ENCODE data around the gene TENM3.

Gene TENM3

GRCh38 chr4:182671231-182671630, 428.0 kb downstream of the TENM3 start:
- no peaks in the 10 kb centered on the region for H3K36me3 ChIP-seq (ENCODE audit: control insufficient read depth in 2 of 2, insufficient read depth in 2 of 2, low read length in 2 of 2)
- H3K4me1 ChIP-seq (ENCODE audit: control insufficient read depth, insufficient read depth, low read length), result no peaks in the 10 kb centered on the region
- no peaks in the 10 kb centered on the region for H3K27me3 ChIP-seq (ENCODE audit: control insufficient read depth in 1 of 2, insufficient read depth in 2 of 2, low read length in 2 of 2)
- H3K9me3 ChIP-seq (ENCODE audit: control insufficient read depth in 2 of 2, low read length in 2 of 2), result no peaks in the 10 kb centered on the region
- no peak overlapping the region for H3K27ac ChIP-seq (ENCODE audit: low read length)
- no peak overlapping the region for H3K4me3 ChIP-seq (ENCODE audit: low read length in 2 of 2)
- H3K9ac ChIP-seq (ENCODE audit: low read length in 2 of 2), result no peak overlapping the region

GRCh38 chr4:182671749-182672148, 428.5 kb downstream of the TENM3 start:
- H3K36me3 ChIP-seq (ENCODE audit: control insufficient read depth in 2 of 2, insufficient read depth in 2 of 2, low read length in 2 of 2), result no peaks in the 10 kb centered on the region

GRCh38 chr4:182678590-182678989, 435.4 kb downstream of the TENM3 start:
- H3K9me3 ChIP-seq (ENCODE audit: control insufficient read depth in 2 of 2, low read length in 2 of 2), result no peaks in the 10 kb centered on the region

More at GRCh38 chr4:182671749-182672148, 428.5 kb downstream of the TENM3 start:
- no peak overlapping the region for H3K27ac ChIP-seq (ENCODE audit: low read length)
- H3K4me3 ChIP-seq (ENCODE audit: low read length in 2 of 2), result no peak overlapping the region
- no peak overlapping the region for H3K9ac ChIP-seq (ENCODE audit: low read length in 2 of 2)
- H3K27me3 ChIP-seq (ENCODE audit: control insufficient read depth in 1 of 2, insufficient read depth in 2 of 2, low read length in 2 of 2), result no peaks in the 10 kb centered on the region
- no peaks in the 10 kb centered on the region for H3K4me1 ChIP-seq (ENCODE audit: control insufficient read depth, insufficient read depth, low read length)
- no peaks in the 10 kb centered on the region for H3K9me3 ChIP-seq (ENCODE audit: control insufficient read depth in 2 of 2, low read length in 2 of 2)

GRCh38 chr4:182679533-182679932, 436.3 kb downstream of the TENM3 start:
- Histone ChIP-seq H3K4me1 (ENCODE audit: control insufficient read depth, insufficient read depth, low read length) (no peaks in the 10 kb centered on the region), H3K27ac (ENCODE audit: low read length) (no peak overlapping the region), H3K36me3 (ENCODE audit: control insufficient read depth in 2 of 2, insufficient read depth in 2 of 2, low read length in 2 of 2) (no peaks in the 10 kb centered on the region), H3K9me3 (ENCODE audit: control insufficient read depth in 2 of 2, low read length in 2 of 2) (no peaks in the 10 kb centered on the region), H3K9ac (ENCODE audit: low read length in 2 of 2) (no peak overlapping the region), H3K4me3 (ENCODE audit: low read length in 2 of 2) (no peak overlapping the region), H3K27me3 (ENCODE audit: control insufficient read depth in 1 of 2, insufficient read depth in 2 of 2, low read length in 2 of 2) (peaks cover 0 to 2% of the 10 kb centered on the region in 2 donors)

More at GRCh38 chr4:182678590-182678989, 435.4 kb downstream of the TENM3 start:
- no peak overlapping the region for H3K4me3 ChIP-seq (ENCODE audit: low read length in 2 of 2)
- peaks cover 0 to 2% of the 10 kb centered on the region in 2 donors for H3K27me3 ChIP-seq (ENCODE audit: control insufficient read depth in 1 of 2, insufficient read depth in 2 of 2, low read length in 2 of 2)
- no peaks in the 10 kb centered on the region for H3K36me3 ChIP-seq (ENCODE audit: control insufficient read depth in 2 of 2, insufficient read depth in 2 of 2, low read length in 2 of 2)
- H3K4me1 ChIP-seq (ENCODE audit: control insufficient read depth, insufficient read depth, low read length), result no peaks in the 10 kb centered on the region
- no peak overlapping the region for H3K27ac ChIP-seq (ENCODE audit: low read length)
- no peak overlapping the region for H3K9ac ChIP-seq (ENCODE audit: low read length in 2 of 2)

DNA sequence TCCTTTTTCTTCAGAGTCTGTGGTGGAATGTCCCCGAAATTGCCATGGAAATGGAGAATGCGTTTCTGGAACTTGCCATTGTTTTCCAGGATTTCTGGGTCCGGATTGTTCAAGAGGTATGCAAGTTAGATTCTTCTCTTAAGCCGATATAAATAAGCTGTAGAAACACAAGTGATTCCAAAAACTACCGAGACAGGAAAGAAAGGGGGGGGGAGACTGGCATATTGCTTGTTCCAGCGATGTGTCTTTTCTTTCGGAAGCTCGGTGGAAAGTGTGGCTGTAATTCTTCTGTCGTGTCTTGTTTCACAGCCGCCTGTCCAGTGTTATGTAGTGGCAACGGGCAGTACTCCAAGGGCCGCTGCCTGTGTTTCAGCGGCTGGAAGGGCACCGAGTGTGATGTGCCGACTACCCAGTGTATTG, 437.0 kb downstream of the TENM3 start:
- H3K4me3 ChIP-seq (ENCODE audit: low read length in 2 of 2), result peak overlapping the region; percentile 44 to 47
- no peak overlapping the region for H3K27ac ChIP-seq (ENCODE audit: low read length)

GRCh38 chr4:182683661-182684060, 440.5 kb downstream of the TENM3 start:
- no peak overlapping the region for H3K27ac ChIP-seq (ENCODE audit: low read length)
- H3K9ac ChIP-seq (ENCODE audit: low read length in 2 of 2), result no peak overlapping the region
- H3K9me3 ChIP-seq (ENCODE audit: control insufficient read depth in 2 of 2, low read length in 2 of 2), result no peaks in the 10 kb centered on the region

More for the DNA sequence above, 437.0 kb downstream of the TENM3 start:
- Histone ChIP-seq H3K4me1 (ENCODE audit: control insufficient read depth, insufficient read depth, low read length) (no peaks in the 10 kb centered on the region), H3K36me3 (ENCODE audit: control insufficient read depth in 2 of 2, insufficient read depth in 2 of 2, low read length in 2 of 2) (no peaks in the 10 kb centered on the region), H3K9me3 (ENCODE audit: control insufficient read depth in 2 of 2, low read length in 2 of 2) (no peaks in the 10 kb centered on the region), H3K27me3 (ENCODE audit: control insufficient read depth in 1 of 2, insufficient read depth in 2 of 2, low read length in 2 of 2) (peaks cover 0 to 2% of the 10 kb centered on the region in 2 donors), H3K9ac (ENCODE audit: low read length in 2 of 2) (no peak overlapping the region)

GRCh38 chr4:182684796-182685195, 441.6 kb downstream of the TENM3 start:
- no peaks in the 10 kb centered on the region for H3K9me3 ChIP-seq (ENCODE audit: control insufficient read depth in 2 of 2, low read length in 2 of 2)
- H3K27me3 ChIP-seq (ENCODE audit: control insufficient read depth in 1 of 2, insufficient read depth in 2 of 2, low read length in 2 of 2), result peaks cover 0 to 2% of the 10 kb centered on the region in 2 donors
- no peaks in the 10 kb centered on the region for H3K4me1 ChIP-seq (ENCODE audit: control insufficient read depth, insufficient read depth, low read length)
- no peaks in the 10 kb centered on the region for H3K36me3 ChIP-seq (ENCODE audit: control insufficient read depth in 2 of 2, insufficient read depth in 2 of 2, low read length in 2 of 2)
- no peak overlapping the region for H3K27ac ChIP-seq (ENCODE audit: low read length)
- no peak overlapping the region for H3K9ac ChIP-seq (ENCODE audit: low read length in 2 of 2)
- no peak overlapping the region for H3K4me3 ChIP-seq (ENCODE audit: low read length in 2 of 2)

More at GRCh38 chr4:182683661-182684060, 440.5 kb downstream of the TENM3 start:
- H3K36me3 ChIP-seq (ENCODE audit: control insufficient read depth in 2 of 2, insufficient read depth in 2 of 2, low read length in 2 of 2), result no peaks in the 10 kb centered on the region
- H3K4me1 ChIP-seq (ENCODE audit: control insufficient read depth, insufficient read depth, low read length), result no peaks in the 10 kb centered on the region
- H3K4me3 ChIP-seq (ENCODE audit: low read length in 2 of 2), result no peak overlapping the region
- peaks cover 0 to 2% of the 10 kb centered on the region in 2 donors for H3K27me3 ChIP-seq (ENCODE audit: control insufficient read depth in 1 of 2, insufficient read depth in 2 of 2, low read length in 2 of 2)

- no peaks in the 10 kb centered on the region for H3K4me1 ChIP-seq (ENCODE audit: control insufficient read depth, insufficient read depth, low read length)
- H3K27ac ChIP-seq (ENCODE audit: low read length), result no peak overlapping the region
- H3K27me3 ChIP-seq (ENCODE audit: control insufficient read depth in 1 of 2, insufficient read depth in 2 of 2, low read length in 2 of 2), result no peaks in the 10 kb centered on the region
- H3K9me3 ChIP-seq (ENCODE audit: control insufficient read depth in 2 of 2, low read length in 2 of 2), result no peaks in the 10 kb centered on the region
- H3K9ac ChIP-seq (ENCODE audit: low read length in 2 of 2), result no peak overlapping the region
- no peaks in the 10 kb centered on the region for H3K36me3 ChIP-seq (ENCODE audit: control insufficient read depth in 2 of 2, insufficient read depth in 2 of 2, low read length in 2 of 2)
- no peak overlapping the region for H3K4me3 ChIP-seq (ENCODE audit: low read length in 2 of 2)
These were observed 444.9 kb downstream of the TENM3 start for GRCh38 chr4:182688081-182688480.

DNA sequence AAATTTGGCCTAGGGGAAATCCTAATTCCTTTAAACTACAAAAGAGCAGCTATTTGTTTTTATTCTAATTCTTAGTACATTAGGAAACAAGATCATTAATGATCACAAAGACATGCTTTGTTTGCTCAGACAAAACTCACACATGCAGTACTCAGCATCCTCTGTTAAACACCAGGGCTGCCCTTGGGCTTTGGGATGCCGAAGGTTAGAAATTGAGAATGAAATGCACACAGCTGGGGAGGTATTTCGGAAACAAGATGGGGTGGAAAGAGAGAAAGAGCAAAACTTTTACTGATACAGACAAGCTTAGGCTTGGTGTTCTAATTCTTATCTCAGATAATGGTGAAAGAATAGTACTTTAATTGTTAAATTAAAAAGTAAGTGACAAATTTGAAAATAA, 451.3 kb downstream of the TENM3 start:
- no peaks in the 10 kb centered on the region for H3K4me1 ChIP-seq (ENCODE audit: control insufficient read depth, insufficient read depth, low read length)
- no peaks in the 10 kb centered on the region for H3K27me3 ChIP-seq (ENCODE audit: control insufficient read depth in 1 of 2, insufficient read depth in 2 of 2, low read length in 2 of 2)
- no peak overlapping the region for H3K9ac ChIP-seq (ENCODE audit: low read length in 2 of 2)
- H3K4me3 ChIP-seq (ENCODE audit: low read length in 2 of 2), result no peak overlapping the region
- no peaks in the 10 kb centered on the region for H3K9me3 ChIP-seq (ENCODE audit: control insufficient read depth in 2 of 2, low read length in 2 of 2)
- no peaks in the 10 kb centered on the region for H3K36me3 ChIP-seq (ENCODE audit: control insufficient read depth in 2 of 2, insufficient read depth in 2 of 2, low read length in 2 of 2)
- H3K27ac ChIP-seq (ENCODE audit: low read length), result no peak overlapping the region

DNA sequence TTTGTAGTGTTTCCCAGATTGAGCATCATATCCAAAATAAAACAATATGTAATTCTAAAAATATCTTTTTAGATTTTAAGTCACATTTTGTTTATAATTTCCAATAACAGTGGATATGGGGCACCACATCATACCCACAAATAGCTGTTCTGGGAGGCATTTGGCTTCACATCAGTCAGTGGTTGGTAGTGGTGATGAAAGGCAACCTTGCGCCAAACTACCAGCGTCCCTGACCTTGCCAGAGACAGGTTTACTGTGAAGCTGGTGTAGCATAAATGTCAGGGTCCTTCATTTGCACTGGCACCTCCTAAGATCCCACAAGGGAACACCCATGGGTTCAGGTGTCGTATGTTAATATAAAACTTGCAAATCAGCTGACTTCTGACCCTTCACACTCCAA, 451.8 kb downstream of the TENM3 start:
- no peaks in the 10 kb centered on the region for H3K27me3 ChIP-seq (ENCODE audit: control insufficient read depth in 1 of 2, insufficient read depth in 2 of 2, low read length in 2 of 2)
- no peaks in the 10 kb centered on the region for H3K9me3 ChIP-seq (ENCODE audit: control insufficient read depth in 2 of 2, low read length in 2 of 2)
- no peak overlapping the region for H3K27ac ChIP-seq (ENCODE audit: low read length)
- H3K9ac ChIP-seq (ENCODE audit: low read length in 2 of 2), result no peak overlapping the region
- H3K4me3 ChIP-seq (ENCODE audit: low read length in 2 of 2), result no peak overlapping the region
- H3K36me3 ChIP-seq (ENCODE audit: control insufficient read depth in 2 of 2, insufficient read depth in 2 of 2, low read length in 2 of 2), result no peaks in the 10 kb centered on the region
- no peaks in the 10 kb centered on the region for H3K4me1 ChIP-seq (ENCODE audit: control insufficient read depth, insufficient read depth, low read length)

- Histone ChIP-seq H3K36me3 (ENCODE audit: control insufficient read depth in 2 of 2, insufficient read depth in 2 of 2, low read length in 2 of 2) (no peaks in the 10 kb centered on the region), H3K27ac (ENCODE audit: low read length) (no peak overlapping the region), H3K9ac (ENCODE audit: low read length in 2 of 2) (no peak overlapping the region), H3K4me1 (ENCODE audit: control insufficient read depth, insufficient read depth, low read length) (no peaks in the 10 kb centered on the region), H3K27me3 (ENCODE audit: control insufficient read depth in 1 of 2, insufficient read depth in 2 of 2, low read length in 2 of 2) (no peaks in the 10 kb centered on the region), H3K9me3 (ENCODE audit: control insufficient read depth in 2 of 2, low read length in 2 of 2) (no peaks in the 10 kb centered on the region), H3K4me3 (ENCODE audit: low read length in 2 of 2) (no peak overlapping the region)
These were observed 452.6 kb downstream of the TENM3 start for GRCh38 chr4:182695842-182696241.
